Left lung (tissue), 14 donors: ENCODE results near the gene COX7A1. TPM values are rescaled to one million over a fixed set of nuclear protein-coding genes. Genes with fewer than 3 reads are reported as not detected.
"Not testable (repeated sequence)": the region's sequence is repeated elsewhere in the genome, so short reads cannot be mapped to it uniquely, and the experiment has no call there.

ENCODE experiments used
- ATAC-seq: fragments of 200-7000 bp; cut with Tn5 transposase; one replicate; pipeline ENCODE4 v1.9.1; 2020; ENCODE audit warnings: moderate library complexity
- DNase-seq, 4 donors: peaks; one replicate each; pipeline ENCODE4 v3.0.0-alpha.2; 2013 to 2020
- H3K27ac ChIP-seq, 2 donors: fragments of 200-600 bp; sonication (generic) in 1 of 2; one replicate each; pipeline versions ENCODE4 v1.5.0 to v1.8.0; 2020 to 2021
- H3K27me3 ChIP-seq, 2 donors: fragments of 200-600 bp; sonication (generic) in 1 of 2; one replicate each; pipeline versions ENCODE4 v1.5.0 to v1.8.0; 2020 to 2021
- H3K36me3 ChIP-seq, 2 donors: fragments of 200-600 bp; sonication (generic) in 1 of 2; one replicate each; pipeline versions ENCODE4 v1.5.0 to v1.8.0; 2020 to 2021
- H3K4me1 ChIP-seq, 2 donors: fragments of 200-600 bp; one replicate each; pipeline ENCODE4 v1.8.0; 2021
- H3K4me3 ChIP-seq, 2 donors: fragments of 200-600 bp; sonication (generic) in 1 of 2; one replicate each; pipeline versions ENCODE4 v1.5.0 to v1.8.0; 2020 to 2021; ENCODE audit warnings: mild to moderate bottlenecking in 1 of 2
- H3K9me3 ChIP-seq, 2 donors: fragments of 200-600 bp; sonication (generic) in 1 of 2; one replicate each; pipeline versions ENCODE4 v1.5.0 to v1.8.0; 2020 to 2021
- intact Hi-C, 2 donors: fragments of 100-400 bp; cut with DNase I; formaldehyde crosslinking; loops; one replicate each; pipeline versions ENCODE4 v1.11.2 to v1.14.2; 2022
- long read RNA-seq, 12 donors: library from polyadenylated mRNA in 2 of 12; unstranded in 2 of 12; transcript quantifications; one replicate each; pipeline ENCODE4 v2.0.0 and lab custom pipeline, GENCODE V29; 2019 to 2026
- polyA plus RNA-seq, 6 donors: library from polyadenylated mRNA; unstranded; fragments of 120-200 nt; gene quantifications; one replicate each; pipeline ENCODE4 v1.2.1, GENCODE V29; 2013; ENCODE audit not compliant: insufficient read length in 6 of 6
- total RNA-seq, 2 donors: library from RNA; stranded (reverse); fragmentation: NEBNext Ultra II Directional; extraction: Animal tissue kit (Norgen Biotek cat#: 25700); gene quantifications; one replicate each; pipeline ENCODE4 v1.2.1, GENCODE V29; 2021
- TF ChIP-seq, protein P1 (sequence below), 2 donors: fragments of 200-600 bp; sonication (generic) in 1 of 2; IDR thresholded peaks; one replicate each; pipeline versions ENCODE4 v1.5.0 to v1.8.0; 2021; ENCODE audit warnings: antibody characterized with exemption in 2 of 2
- donor health status: DM: no; HTN: yes; CAD: no.
- donor health status: DM: no; HTN: no; CAD: no.

The COX7A1 gene
- total RNA-seq (10 to 100 TPM; 47.1 to 64.9 TPM), polyA plus RNA-seq (10 to 100 TPM; 29.4 to 47.3 (median 35.1) TPM)
- long read RNA-seq, donor 1, transcript COX7A1-201 (4 exons, 762 nt) = major isoform, 60 of 70 reads
- long read RNA-seq, donor 1, transcript COX7A1-203 (3 exons, 464 nt) = minor isoform, 9 of 70 reads
- long read RNA-seq, donor 1, partial matches to known transcripts = 0 of 70 reads
- long read RNA-seq, donor 1, other reads (novel, unspliced or antisense) = 0 of 70 reads
- long read RNA-seq, donor 2, transcript COX7A1-201 (4 exons, 762 nt) = major isoform, 46 of 49 reads
- long read RNA-seq, donor 2, partial matches to known transcripts = 0 of 49 reads
- long read RNA-seq, donor 2, other reads (novel, unspliced or antisense) = 0 of 49 reads
- long read RNA-seq, donor 3, transcript COX7A1-201 (4 exons, 762 nt) = major isoform, 37 of 43 reads
- long read RNA-seq, donor 3, transcript COX7A1-203 (3 exons, 464 nt) = minor isoform, 6 of 43 reads
- long read RNA-seq, donor 3, partial matches to known transcripts = 0 of 43 reads
- long read RNA-seq, donor 3, other reads (novel, unspliced or antisense) = 0 of 43 reads
- long read RNA-seq, donor 4, transcript COX7A1-201 (4 exons, 762 nt) = major isoform, 56 of 56 reads
- long read RNA-seq, donor 4, partial matches to known transcripts = 0 of 56 reads
- long read RNA-seq, donor 4, other reads (novel, unspliced or antisense) = 0 of 56 reads
- long read RNA-seq, donor 5, transcript COX7A1-201 (4 exons, 762 nt) = major isoform, 33 of 33 reads
- long read RNA-seq, donor 5, partial matches to known transcripts = 0 of 33 reads
- long read RNA-seq, donor 5, other reads (novel, unspliced or antisense) = 0 of 33 reads
- long read RNA-seq, donor 6, transcript COX7A1-201 (4 exons, 762 nt) = major isoform, 63 of 73 reads
- long read RNA-seq, donor 6, transcript COX7A1-203 (3 exons, 464 nt) = minor isoform, 9 of 73 reads
- long read RNA-seq, donor 6, partial matches to known transcripts = 0 of 73 reads
- long read RNA-seq, donor 6, other reads (novel, unspliced or antisense) = 0 of 73 reads
- long read RNA-seq, donor 7, transcript COX7A1-201 (4 exons, 762 nt) = major isoform, 29 of 30 reads
- long read RNA-seq, donor 7, partial matches to known transcripts = 0 of 30 reads
- long read RNA-seq, donor 7, other reads (novel, unspliced or antisense) = 0 of 30 reads
- long read RNA-seq, donor 8, transcript COX7A1-201 (4 exons, 762 nt) = major isoform, 45 of 49 reads
- long read RNA-seq, donor 8, partial matches to known transcripts = 0 of 49 reads
- long read RNA-seq, donor 8, other reads (novel, unspliced or antisense) = 0 of 49 reads
- long read RNA-seq, donor 9, partial matches to known transcripts = 0 of 1 reads
- long read RNA-seq, donor 9, other reads (novel, unspliced or antisense) = 0 of 1 reads
- long read RNA-seq, donor 10, transcript COX7A1-201 (4 exons, 762 nt) = major isoform, 69 of 72 reads
- long read RNA-seq, donor 10, partial matches to known transcripts = 0 of 72 reads
- long read RNA-seq, donor 10, other reads (novel, unspliced or antisense) = 2 of 72 reads
- long read RNA-seq, donor 11 = 0 reads
- long read RNA-seq, donor 12, transcript COX7A1-201 (4 exons, 762 nt) = major isoform, 24 of 25 reads
- long read RNA-seq, donor 12, partial matches to known transcripts = 0 of 25 reads
- long read RNA-seq, donor 12, other reads (novel, unspliced or antisense) = 0 of 25 reads

DNA sequence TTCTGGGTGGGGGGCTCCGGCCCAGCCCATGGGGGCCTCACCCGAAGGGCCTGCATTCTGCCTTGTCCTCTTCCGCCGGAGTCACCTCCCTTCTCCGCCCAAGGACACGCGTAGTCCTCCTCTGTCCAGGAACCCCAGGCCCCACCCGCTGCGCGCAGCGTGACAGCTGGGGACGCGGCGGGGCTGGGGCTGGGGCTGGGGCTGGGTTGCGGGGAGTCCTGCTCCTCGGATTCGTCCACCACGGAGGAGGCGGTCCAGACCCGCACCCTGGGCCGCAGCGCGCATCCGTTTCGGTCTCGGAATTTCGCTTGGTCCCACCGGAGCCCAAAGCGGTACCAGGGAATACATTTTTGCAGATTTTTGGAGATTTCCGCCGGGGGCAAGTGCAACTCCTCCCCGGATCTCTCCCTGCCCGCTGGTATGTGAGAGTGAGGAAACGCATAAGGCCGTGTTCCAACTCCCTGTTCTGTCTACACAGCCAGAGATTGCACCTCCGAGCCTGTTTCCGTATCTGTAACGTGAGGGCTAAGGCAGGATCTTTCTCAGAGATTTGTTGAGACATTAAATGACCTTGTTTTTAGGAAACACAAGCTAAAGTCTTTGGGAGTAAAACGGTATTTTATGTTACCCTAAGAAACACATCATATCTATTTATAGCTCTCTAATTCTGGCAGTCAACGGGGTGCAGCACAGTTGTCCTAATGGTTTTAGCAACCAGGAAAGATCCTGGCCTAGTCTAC lies at the start of gene COX7A1:
Gene COX7A1 (minus strand): TSS at position 96 of the 740 bp plus-strand sequence. CDS start 40 bp downstream, at position 56.
- TF ChIP-seq, protein P1, sequence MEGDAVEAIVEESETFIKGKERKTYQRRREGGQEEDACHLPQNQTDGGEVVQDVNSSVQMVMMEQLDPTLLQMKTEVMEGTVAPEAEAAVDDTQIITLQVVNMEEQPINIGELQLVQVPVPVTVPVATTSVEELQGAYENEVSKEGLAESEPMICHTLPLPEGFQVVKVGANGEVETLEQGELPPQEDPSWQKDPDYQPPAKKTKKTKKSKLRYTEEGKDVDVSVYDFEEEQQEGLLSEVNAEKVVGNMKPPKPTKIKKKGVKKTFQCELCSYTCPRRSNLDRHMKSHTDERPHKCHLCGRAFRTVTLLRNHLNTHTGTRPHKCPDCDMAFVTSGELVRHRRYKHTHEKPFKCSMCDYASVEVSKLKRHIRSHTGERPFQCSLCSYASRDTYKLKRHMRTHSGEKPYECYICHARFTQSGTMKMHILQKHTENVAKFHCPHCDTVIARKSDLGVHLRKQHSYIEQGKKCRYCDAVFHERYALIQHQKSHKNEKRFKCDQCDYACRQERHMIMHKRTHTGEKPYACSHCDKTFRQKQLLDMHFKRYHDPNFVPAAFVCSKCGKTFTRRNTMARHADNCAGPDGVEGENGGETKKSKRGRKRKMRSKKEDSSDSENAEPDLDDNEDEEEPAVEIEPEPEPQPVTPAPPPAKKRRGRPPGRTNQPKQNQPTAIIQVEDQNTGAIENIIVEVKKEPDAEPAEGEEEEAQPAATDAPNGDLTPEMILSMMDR (IDR thresholded peaks at IDR 0.05) = no peak
- no peaks in the 10 kb centered on the region for H3K9me3 ChIP-seq
- ATAC-seq (peak; percentile 76), DNase-seq (peak; percentile 57 to 76 (median 74))
- intact Hi-C loops = no loop called here
- H3K27me3 ChIP-seq = no peaks in the 10 kb centered on the region
- H3K27ac ChIP-seq = peak within 1 kb of the TSS; percentile 86 to 92
- H3K4me3 ChIP-seq = peak within 1 kb of the TSS; percentile 43 to 46
- H3K36me3 ChIP-seq = peaks cover 0 to 51% of the 10 kb centered on the region in 2 donors
- H3K4me1 ChIP-seq = peaks cover 0 to 22% of the 10 kb centered on the region in 2 donors

DNA sequence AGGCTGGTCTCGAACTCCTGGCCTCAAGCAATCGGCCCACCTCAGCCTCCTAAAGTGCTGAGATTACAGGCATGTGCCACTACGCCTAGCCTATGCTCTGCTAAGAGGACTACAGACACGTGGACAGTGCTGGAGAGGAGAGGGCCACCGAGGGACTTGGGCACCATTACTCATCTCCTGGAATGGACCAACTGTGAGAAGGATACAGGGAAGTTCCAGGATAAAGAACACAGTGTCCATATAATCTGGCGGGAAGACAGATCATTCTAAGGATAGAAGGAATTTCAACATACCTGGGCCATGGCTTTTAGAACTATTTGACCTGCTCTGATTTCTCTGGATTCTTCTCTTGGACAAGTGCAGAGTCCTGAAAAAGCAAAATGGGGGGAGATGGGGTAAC lies 49.4 kb upstream of the COX7A1 start:
- intact Hi-C loops = no loop called here
- Histone ChIP-seq H3K27ac (no peak overlapping the region), H3K36me3 (peaks cover 0 to 13% of the 10 kb centered on the region in 2 donors), H3K9me3 (no peaks in the 10 kb centered on the region), H3K27me3 (no peaks in the 10 kb centered on the region), H3K4me1 (no peaks in the 10 kb centered on the region), H3K4me3 (no peak overlapping the region)
- TF ChIP-seq, protein P1 (IDR thresholded peaks at IDR 0.05) = no peak
- ATAC-seq (no peak), DNase-seq (no peak)

DNA sequence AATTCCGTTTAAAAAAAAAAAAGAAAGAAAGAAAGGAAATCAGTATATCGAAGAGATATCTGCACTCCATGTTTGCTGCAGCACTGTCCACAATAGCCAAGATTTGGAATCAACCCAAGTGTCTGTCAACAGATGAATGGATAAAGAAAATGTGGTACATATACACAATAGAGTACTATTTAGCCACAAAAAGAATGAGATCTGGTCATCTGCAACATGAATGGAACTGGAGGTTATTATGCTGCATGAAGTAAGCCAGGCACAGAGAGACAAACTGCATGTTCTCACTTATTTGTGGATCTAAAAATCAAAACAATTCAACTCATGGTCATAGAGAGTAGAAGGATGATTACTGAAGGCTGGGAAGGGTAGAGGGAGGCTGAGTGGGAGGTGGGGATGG lies 45.9 kb upstream of the COX7A1 start:
- intact Hi-C loops = no loop called here
- Histone ChIP-seq H3K27ac (no peak overlapping the region), H3K36me3 (peaks cover 0 to 29% of the 10 kb centered on the region in 2 donors), H3K9me3 (no peaks in the 10 kb centered on the region), H3K27me3 (no peaks in the 10 kb centered on the region), H3K4me1 (no peaks in the 10 kb centered on the region), H3K4me3 (no peak overlapping the region)
- no peak for ATAC-seq
- no peak for DNase-seq
- TF ChIP-seq, protein P1 (IDR thresholded peaks at IDR 0.05) = no peak

DNA sequence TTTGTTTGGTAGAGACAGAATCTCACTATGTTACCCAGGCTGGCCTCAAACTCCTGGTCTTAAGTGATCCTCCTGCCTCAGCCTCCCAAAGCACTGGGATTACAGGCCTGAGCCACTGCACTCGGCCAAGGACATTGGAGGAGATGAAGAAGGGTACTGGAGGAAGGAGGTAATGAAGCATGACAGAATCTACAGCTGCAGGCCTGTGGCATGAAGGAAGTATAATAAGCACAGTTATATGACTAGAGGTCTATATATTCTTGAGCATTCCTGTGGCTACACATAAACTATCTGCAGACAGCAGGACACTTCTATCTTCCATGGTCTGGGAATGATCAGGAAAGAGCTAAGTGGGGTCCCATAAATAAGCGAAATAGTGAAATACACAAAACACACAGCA lies 44.0 kb upstream of the COX7A1 start:
- intact Hi-C loops = no loop called here
- no peaks in the 10 kb centered on the region for H3K27me3 ChIP-seq
- H3K9me3 ChIP-seq = no peaks in the 10 kb centered on the region
- no peak for ATAC-seq
- TF ChIP-seq, protein P1 (IDR thresholded peaks at IDR 0.05) = no peak
- DNase-seq = no peak
- no peak overlapping the region for H3K27ac ChIP-seq
- H3K4me1 ChIP-seq = no peaks in the 10 kb centered on the region
- H3K36me3 ChIP-seq = peaks cover 0 to 32% of the 10 kb centered on the region in 2 donors
- no peak overlapping the region for H3K4me3 ChIP-seq

DNA sequence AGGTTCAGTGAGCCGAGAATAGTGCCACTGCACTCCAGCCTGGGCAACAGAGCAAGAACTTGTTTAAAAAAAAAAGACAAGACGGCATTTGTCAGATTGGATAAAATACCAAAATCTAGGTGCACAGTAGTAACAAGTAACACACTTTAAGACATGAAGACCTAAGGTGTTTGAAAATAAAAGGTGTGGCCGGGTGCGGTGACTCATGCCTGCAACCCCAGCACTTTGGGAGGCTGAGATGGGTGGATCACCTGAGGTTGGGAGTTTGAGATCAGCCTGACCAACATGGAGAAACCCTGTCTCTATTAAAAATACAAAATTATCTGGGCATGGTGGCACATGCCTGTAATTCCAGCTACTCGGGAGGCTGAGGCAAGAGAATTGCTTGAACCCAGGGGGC lies 34.5 kb upstream of the COX7A1 start:
- H3K4me1 ChIP-seq, intact Hi-C loops, H3K9me3 ChIP-seq, H3K27ac ChIP-seq, ATAC-seq, H3K4me3 ChIP-seq, H3K27me3 ChIP-seq, DNase-seq: not testable (repeated sequence)
- H3K36me3 ChIP-seq = peaks cover 0 to 17% of the 10 kb centered on the region in 2 donors
